ENCODE results near the gene GGT5.

GGT5 gene

GRCh38 chr22:24219750-24220149 is 25.1 kb downstream of the GGT5 start:
- H3K27me3 ChIP-seq (ENCODE audit: insufficient read depth, low read length) = no peaks in the 10 kb centered on the region
- H3K4me3 ChIP-seq (ENCODE audit: low read depth, low read length) = no peak overlapping the region
- peaks cover 2% of the 10 kb centered on the region for H3K9me3 ChIP-seq (ENCODE audit: insufficient read depth, low read depth, low read length)
- H2BK120ac ChIP-seq (ENCODE audit: insufficient read depth, low read length, poor library complexity) = no peak overlapping the region
- no peak overlapping the region for H3K4ac ChIP-seq (ENCODE audit: low read depth, low read length)
- H2BK5ac ChIP-seq (ENCODE audit: low read depth, low read length, poor library complexity) = no peak overlapping the region
- H2AK5ac ChIP-seq (ENCODE audit: low read length) = no peak overlapping the region
- no peak overlapping the region for H2BK12ac ChIP-seq (ENCODE audit: low read length)
- no peak overlapping the region for H3K4me2 ChIP-seq (ENCODE audit: low read length)
- no peaks in the 10 kb centered on the region for H3K79me2 ChIP-seq (ENCODE audit: control insufficient read depth, insufficient read depth, low read length, poor library complexity)
- WGBS (ENCODE audit: extremely low coverage, insufficient coverage, insufficient read length) = no CpG with 5 or more reads among the region's 9 CpGs
- no peaks in the 10 kb centered on the region for H3K79me1 ChIP-seq (ENCODE audit: low read length)
- H4K12ac ChIP-seq (ENCODE audit: low read depth, low read length) = no peak overlapping the region
- H3K9ac ChIP-seq (ENCODE audit: low read length) = no peak overlapping the region
- no peak overlapping the region for H3K14ac ChIP-seq (ENCODE audit: low read length)
- H4K8ac ChIP-seq (ENCODE audit: low read depth, low read length) = no peak overlapping the region
- H3K23ac ChIP-seq (ENCODE audit: low read length) = no peak overlapping the region
- no peak overlapping the region for H3K18ac ChIP-seq (ENCODE audit: low read length)
- no peaks in the 10 kb centered on the region for H3K4me1 ChIP-seq (ENCODE audit: control insufficient read depth in 1 of 2, insufficient read depth in 2 of 2, low read length in 2 of 2)
- H4K91ac ChIP-seq (ENCODE audit: low read depth, low read length) = no peak overlapping the region
- no peak overlapping the region for H3K27ac ChIP-seq (ENCODE audit: low read depth, low read length)
- peaks cover 2 to 4% of the 10 kb centered on the region in 2 experiments for H3K36me3 ChIP-seq (ENCODE audit: control insufficient read depth in 1 of 2, insufficient read depth in 2 of 2, low read length in 2 of 2)
- no peak for DNase-seq
- H2AFZ ChIP-seq (ENCODE audit: insufficient read depth, low read length, poor library complexity) = no peak overlapping the region

GRCh38 chr22:24217384-24217783 is 27.5 kb downstream of the GGT5 start:
- Histone ChIP-seq H4K8ac (ENCODE audit: low read depth, low read length) (no peak overlapping the region), H4K12ac (ENCODE audit: low read depth, low read length) (no peak overlapping the region), H3K4me3 (ENCODE audit: low read depth, low read length) (no peak overlapping the region), H3K27ac (ENCODE audit: low read depth, low read length) (no peak overlapping the region), H2BK12ac (ENCODE audit: low read length) (no peak overlapping the region), H2AFZ (ENCODE audit: insufficient read depth, low read length, poor library complexity) (no peak overlapping the region), H2BK120ac (ENCODE audit: insufficient read depth, low read length, poor library complexity) (no peak overlapping the region), H3K36me3 (ENCODE audit: control insufficient read depth in 1 of 2, insufficient read depth in 2 of 2, low read length in 2 of 2) (peaks cover 0 to 4% of the 10 kb centered on the region in 2 experiments), H3K23ac (ENCODE audit: low read length) (no peak overlapping the region), H3K4ac (ENCODE audit: low read depth, low read length) (no peak overlapping the region), H3K79me1 (ENCODE audit: low read length) (no peaks in the 10 kb centered on the region), H3K4me1 (ENCODE audit: control insufficient read depth in 1 of 2, insufficient read depth in 2 of 2, low read length in 2 of 2) (no peaks in the 10 kb centered on the region), H3K9ac (ENCODE audit: low read length) (no peak overlapping the region), H3K27me3 (ENCODE audit: insufficient read depth, low read length) (no peaks in the 10 kb centered on the region), H3K9me3 (ENCODE audit: insufficient read depth, low read depth, low read length) (no peaks in the 10 kb centered on the region), H2AK5ac (ENCODE audit: low read length) (no peak overlapping the region), H3K18ac (ENCODE audit: low read length) (no peak overlapping the region), H3K4me2 (ENCODE audit: low read length) (no peak overlapping the region), H3K79me2 (ENCODE audit: control insufficient read depth, insufficient read depth, low read length, poor library complexity) (no peaks in the 10 kb centered on the region), H2BK5ac (ENCODE audit: low read depth, low read length, poor library complexity) (no peak overlapping the region), H3K14ac (ENCODE audit: low read length) (no peak overlapping the region), H4K91ac (ENCODE audit: low read depth, low read length) (no peak overlapping the region)
- no CpG with 5 or more reads among the region's 3 CpGs for WGBS (ENCODE audit: extremely low coverage, insufficient coverage, insufficient read length)
- no peak for DNase-seq

- Histone ChIP-seq H3K9ac (ENCODE audit: low read length) (no peak overlapping the region), H2BK5ac (ENCODE audit: low read depth, low read length, poor library complexity) (no peak overlapping the region), H2AK5ac (ENCODE audit: low read length) (no peak overlapping the region), H3K23ac (ENCODE audit: low read length) (no peak overlapping the region), H4K91ac (ENCODE audit: low read depth, low read length) (no peak overlapping the region), H3K4me3 (ENCODE audit: low read depth, low read length) (no peak overlapping the region), H2BK120ac (ENCODE audit: insufficient read depth, low read length, poor library complexity) (no peak overlapping the region), H3K27me3 (ENCODE audit: insufficient read depth, low read length) (no peaks in the 10 kb centered on the region), H3K36me3 (ENCODE audit: control insufficient read depth in 1 of 2, insufficient read depth in 2 of 2, low read length in 2 of 2) (peaks cover 0 to 4% of the 10 kb centered on the region in 2 experiments), H3K79me1 (ENCODE audit: low read length) (no peaks in the 10 kb centered on the region), H4K8ac (ENCODE audit: low read depth, low read length) (no peak overlapping the region), H2AFZ (ENCODE audit: insufficient read depth, low read length, poor library complexity) (no peak overlapping the region), H3K14ac (ENCODE audit: low read length) (no peak overlapping the region), H3K4ac (ENCODE audit: low read depth, low read length) (no peak overlapping the region), H3K79me2 (ENCODE audit: control insufficient read depth, insufficient read depth, low read length, poor library complexity) (no peaks in the 10 kb centered on the region), H3K4me2 (ENCODE audit: low read length) (no peak overlapping the region), H3K27ac (ENCODE audit: low read depth, low read length) (no peak overlapping the region), H2BK12ac (ENCODE audit: low read length) (no peak overlapping the region), H3K18ac (ENCODE audit: low read length) (no peak overlapping the region), H4K12ac (ENCODE audit: low read depth, low read length) (no peak overlapping the region), H3K9me3 (ENCODE audit: insufficient read depth, low read depth, low read length) (no peaks in the 10 kb centered on the region), H3K4me1 (ENCODE audit: control insufficient read depth in 1 of 2, insufficient read depth in 2 of 2, low read length in 2 of 2) (no peaks in the 10 kb centered on the region)
- no peak for DNase-seq
- WGBS (ENCODE audit: extremely low coverage, insufficient coverage, insufficient read length) = no CpG with 5 or more reads among the region's 12 CpGs
Observed at GRCh38 chr22:24216541-24217209, 28.2 kb downstream of the GGT5 start.

GRCh38 chr22:24214467-24215285 is 30.2 kb downstream of the GGT5 start:
- peaks cover 0 to 2% of the 10 kb centered on the region in 2 experiments for H3K4me1 ChIP-seq (ENCODE audit: control insufficient read depth in 1 of 2, insufficient read depth in 2 of 2, low read length in 2 of 2)
- no peak overlapping the region for H2BK5ac ChIP-seq (ENCODE audit: low read depth, low read length, poor library complexity)
- no peak overlapping the region for H4K12ac ChIP-seq (ENCODE audit: low read depth, low read length)
- no peak overlapping the region for H3K27ac ChIP-seq (ENCODE audit: low read depth, low read length)
- no peak overlapping the region for H2BK12ac ChIP-seq (ENCODE audit: low read length)
- no peak overlapping the region for H2AFZ ChIP-seq (ENCODE audit: insufficient read depth, low read length, poor library complexity)
- no peaks in the 10 kb centered on the region for H3K9me3 ChIP-seq (ENCODE audit: insufficient read depth, low read depth, low read length)
- no peak overlapping the region for H3K4me3 ChIP-seq (ENCODE audit: low read depth, low read length)
- peak overlapping the region; percentile 62 for H3K23ac ChIP-seq (ENCODE audit: low read length)
- no peak overlapping the region for H3K4ac ChIP-seq (ENCODE audit: low read depth, low read length)
- no peak overlapping the region for H3K18ac ChIP-seq (ENCODE audit: low read length)
- no peak overlapping the region for H3K14ac ChIP-seq (ENCODE audit: low read length)
- no peak overlapping the region for H3K9ac ChIP-seq (ENCODE audit: low read length)
- H2AK5ac ChIP-seq (ENCODE audit: low read length) = no peak overlapping the region
- no peak overlapping the region for H4K8ac ChIP-seq (ENCODE audit: low read depth, low read length)
- no peak for DNase-seq
- no peaks in the 10 kb centered on the region for H3K27me3 ChIP-seq (ENCODE audit: insufficient read depth, low read length)
- WGBS (ENCODE audit: extremely low coverage, insufficient coverage, insufficient read length) = no CpG with 5 or more reads among the region's 12 CpGs
- no peak overlapping the region for H3K4me2 ChIP-seq (ENCODE audit: low read length)
- no peak overlapping the region for H2BK120ac ChIP-seq (ENCODE audit: insufficient read depth, low read length, poor library complexity)
- H3K79me2 ChIP-seq (ENCODE audit: control insufficient read depth, insufficient read depth, low read length, poor library complexity) = peaks cover 2% of the 10 kb centered on the region
- H4K91ac ChIP-seq (ENCODE audit: low read depth, low read length) = no peak overlapping the region
- peaks cover 4% of the 10 kb centered on the region for H3K79me1 ChIP-seq (ENCODE audit: low read length)
- H3K36me3 ChIP-seq (ENCODE audit: control insufficient read depth in 1 of 2, insufficient read depth in 2 of 2, low read length in 2 of 2) = no peaks in the 10 kb centered on the region

Measured in trophoblast cell (in vitro differentiated cells and primary cell).